NCI-H82 treated with DMSO at 0.1 percent for 48 hours (cell line): Measurements from ENCODE around the gene STX8.

Experiments used
- DNase-seq: peaks from one replicate; lab custom pipeline; 2025; ENCODE audit not compliant: unreplicated experiment; lab: John Stamatoyannopoulos, UW

STX8 gene

DNA sequence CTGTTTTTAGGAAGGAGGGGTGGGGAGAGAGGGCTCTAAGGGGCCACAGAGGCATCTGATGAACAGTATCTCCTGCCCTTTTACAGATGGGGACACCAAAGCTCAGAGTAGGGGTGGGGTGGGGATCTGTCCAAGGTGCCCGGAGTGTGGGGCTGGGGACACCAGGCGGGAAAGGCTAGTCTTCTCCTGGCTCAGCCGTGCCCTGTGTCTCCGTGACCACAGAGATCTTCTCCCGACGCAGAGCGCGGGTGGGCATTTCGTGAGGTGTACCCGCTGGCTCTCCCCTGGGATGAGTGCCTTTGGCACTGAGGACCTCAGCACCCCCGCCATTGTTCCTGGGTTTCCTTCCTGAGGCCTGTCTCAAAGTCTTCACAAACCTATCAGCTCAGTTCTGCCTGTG is 344.8 kb downstream of the STX8 start:
- DNase-seq, result no peak

- DNase-seq, result no peak
Measured at GRCh38 chr17:9230346-9230745, 345.3 kb downstream of the STX8 start.

GRCh38 chr17:9229826-9230201 is 345.8 kb downstream of the STX8 start:
- no peak for DNase-seq

DNA sequence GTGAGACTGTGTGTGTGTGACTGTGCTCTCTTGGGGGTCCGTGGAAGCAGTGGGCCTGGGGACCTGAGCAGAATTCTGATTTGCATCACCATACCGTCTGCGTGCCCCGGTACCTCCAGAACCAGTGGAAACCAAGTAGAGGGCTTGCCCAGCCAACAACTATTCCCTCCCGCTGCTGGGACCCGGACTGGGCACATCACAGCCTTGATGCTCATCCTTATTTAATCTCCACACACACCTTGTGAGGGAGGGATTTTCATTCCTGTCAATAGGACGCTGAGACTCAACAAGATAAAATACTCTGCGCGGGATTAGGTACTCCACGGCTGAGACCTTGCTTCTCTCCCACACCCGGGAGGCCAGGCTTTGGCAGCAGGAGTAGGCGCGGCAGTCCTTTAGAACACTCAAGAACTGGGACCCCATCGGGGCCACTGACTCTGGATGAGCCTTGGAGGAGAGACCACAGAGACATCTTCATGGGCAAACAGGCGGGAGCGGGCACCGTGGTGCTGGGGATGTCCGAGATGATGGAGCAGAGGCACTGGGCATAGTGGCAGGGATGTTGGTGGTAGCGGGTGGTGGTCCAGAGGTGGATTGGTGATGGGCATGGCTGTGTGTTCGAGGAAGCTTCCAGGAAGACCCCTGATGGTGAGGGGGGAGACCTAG is 346.3 kb downstream of the STX8 start:
- DNase-seq, result no peak

DNA sequence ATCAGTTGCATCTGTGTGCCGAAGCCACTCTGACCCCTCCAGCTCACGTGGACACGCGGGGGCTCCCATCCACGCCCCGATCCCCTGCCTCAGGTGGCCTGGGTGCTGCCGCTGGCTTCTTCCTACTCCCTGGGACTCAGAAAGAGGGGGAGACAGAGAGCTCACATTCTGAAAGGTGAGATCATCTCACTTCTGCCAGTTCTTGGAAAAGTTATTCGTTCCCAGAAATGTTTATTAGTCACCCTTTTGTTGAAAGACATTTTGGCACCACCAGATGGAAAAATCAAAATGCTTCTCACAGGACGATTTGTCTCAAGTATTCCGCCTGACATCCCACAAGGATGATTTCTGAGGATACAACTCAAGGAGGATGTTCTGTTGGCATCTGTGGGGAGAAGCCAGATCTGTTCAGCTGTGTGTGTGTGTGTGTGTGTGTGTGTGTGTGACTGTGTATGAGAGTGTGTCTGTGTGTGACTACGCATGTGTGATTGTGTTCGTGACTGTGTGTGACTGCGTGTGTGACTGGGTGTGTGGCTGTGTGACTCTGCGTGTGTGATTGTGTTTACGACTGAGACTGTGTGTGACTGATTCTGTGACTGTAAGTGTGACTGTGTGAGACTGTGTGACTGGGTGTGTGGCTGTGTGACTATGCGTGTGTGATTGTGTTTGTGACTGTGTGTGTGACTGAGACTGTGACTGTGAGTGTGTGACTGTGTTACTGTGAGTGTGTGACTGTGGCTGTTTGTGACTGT is 347.0 kb downstream of the STX8 start:
- no peak for DNase-seq

GRCh38 chr17:9227819-9228407 is 347.7 kb downstream of the STX8 start:
- no peak for DNase-seq

DNA sequence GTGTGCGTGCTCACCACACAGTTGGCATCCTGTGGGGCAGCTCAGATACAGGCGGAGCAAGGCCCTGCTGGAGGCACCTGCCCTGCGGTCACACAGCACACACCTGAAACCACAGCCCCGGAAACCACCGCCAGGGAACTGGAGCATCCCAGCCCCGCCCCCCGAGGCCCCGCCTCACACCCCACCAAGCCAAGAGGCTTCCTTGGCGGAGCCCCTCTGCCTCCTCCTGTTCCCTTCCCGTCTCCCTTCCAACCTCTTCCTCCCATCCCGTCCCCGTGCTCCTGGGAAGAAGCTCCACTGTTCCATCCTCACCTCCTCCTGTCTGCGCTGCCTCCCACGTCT is 348.9 kb downstream of the STX8 start:
- no peak for DNase-seq

DNA sequence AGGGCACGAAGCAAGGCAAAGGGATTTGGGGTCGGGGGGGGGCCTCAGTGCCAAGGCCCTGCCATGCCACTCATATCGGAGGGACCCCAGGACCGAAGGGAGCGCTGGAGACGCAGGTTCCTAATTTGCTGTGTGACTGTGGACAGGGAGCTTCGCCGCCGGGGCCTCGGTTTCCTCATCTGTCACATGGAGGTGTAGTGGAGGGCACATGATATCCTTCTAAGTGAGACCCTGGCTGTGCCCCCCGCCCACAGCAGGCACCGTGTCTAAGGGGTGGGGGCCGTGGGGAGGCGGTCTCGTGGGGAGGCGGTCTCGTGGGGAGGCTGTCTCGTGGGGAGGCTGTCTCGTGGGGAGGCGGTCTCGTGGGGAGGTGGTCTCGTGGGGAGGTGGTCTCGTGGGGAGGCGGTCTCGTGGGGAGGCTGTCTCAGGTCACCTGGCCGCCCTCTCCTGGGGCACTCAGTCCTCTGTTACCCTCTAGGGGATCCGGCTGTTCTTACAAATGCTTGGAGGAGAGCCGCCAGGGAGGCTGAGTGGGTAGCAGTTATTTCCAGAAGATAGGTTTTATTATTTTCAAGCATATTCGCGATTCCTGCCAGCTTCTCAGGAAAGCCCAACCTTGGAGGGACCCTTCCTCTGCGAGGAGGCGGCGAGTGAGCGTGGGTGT is 349.4 kb downstream of the STX8 start:
- no peak for DNase-seq

GRCh38 chr17:9225305-9226101 is 350.1 kb downstream of the STX8 start:
- DNase-seq, result no peak

DNA sequence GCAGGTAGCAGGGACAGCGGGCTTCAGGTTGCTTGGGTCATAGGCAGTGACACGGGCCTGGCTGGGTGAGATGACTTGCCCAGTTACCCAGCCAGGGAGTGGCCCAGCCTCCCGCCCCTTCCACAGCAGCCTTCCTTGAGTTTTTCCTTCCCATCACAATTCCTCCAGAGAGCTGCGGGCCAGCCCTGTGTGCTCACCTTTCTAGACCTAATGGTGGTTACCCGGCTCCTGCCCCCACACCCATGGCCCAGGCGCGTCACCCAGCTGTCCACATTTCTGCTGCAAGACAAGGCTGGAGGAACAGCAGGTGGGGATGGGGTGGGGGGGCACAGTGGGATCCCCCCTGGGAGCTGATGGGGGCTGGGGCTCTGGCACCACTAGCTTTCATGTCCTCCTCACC is 351.1 kb downstream of the STX8 start:
- no peak for DNase-seq

GRCh38 chr17:9223531-9223930 is 352.1 kb downstream of the STX8 start:
- no peak for DNase-seq

GRCh38 chr17:9221922-9222180 is 353.8 kb downstream of the STX8 start:
- no peak for DNase-seq

GRCh38 chr17:9221147-9221921 is 354.3 kb downstream of the STX8 start:
- no peak for DNase-seq

DNA sequence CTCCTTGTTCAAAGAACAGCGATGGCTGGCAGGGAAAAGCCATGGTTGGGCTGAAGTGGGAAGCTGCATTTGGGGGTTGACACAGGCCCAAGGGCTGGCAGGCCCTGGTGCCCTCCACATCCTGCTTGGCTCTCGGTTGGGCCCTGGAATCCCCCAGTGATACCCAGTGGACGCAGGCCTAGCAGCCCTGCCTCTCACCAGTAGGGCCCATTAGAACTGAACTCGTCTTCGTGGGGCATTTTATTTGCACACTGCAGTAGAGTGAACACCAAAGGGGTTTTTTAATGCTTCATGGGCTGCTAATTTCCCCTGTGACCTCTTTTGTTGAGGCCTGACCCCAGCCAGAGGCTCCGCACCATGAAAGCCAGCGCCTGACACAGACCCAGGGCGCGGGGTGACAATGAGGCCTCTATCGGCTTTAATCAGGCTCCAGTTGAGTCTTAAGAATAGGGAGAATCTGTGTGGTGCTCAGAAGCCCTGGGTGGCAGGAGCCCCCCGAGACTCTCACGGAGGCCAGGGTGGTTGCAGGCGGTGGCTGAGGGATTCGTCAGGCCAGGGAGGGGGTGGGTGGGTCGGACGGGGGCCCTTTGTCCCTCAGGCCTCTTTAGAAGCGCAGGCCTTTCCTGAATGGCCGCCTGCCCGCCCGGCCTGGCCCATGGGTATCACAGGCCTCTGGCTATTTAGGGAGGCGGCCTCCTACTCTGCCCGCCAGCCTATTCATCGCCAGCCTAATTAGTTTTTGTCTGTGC is 355.0 kb downstream of the STX8 start:
- no peak for DNase-seq

DNA sequence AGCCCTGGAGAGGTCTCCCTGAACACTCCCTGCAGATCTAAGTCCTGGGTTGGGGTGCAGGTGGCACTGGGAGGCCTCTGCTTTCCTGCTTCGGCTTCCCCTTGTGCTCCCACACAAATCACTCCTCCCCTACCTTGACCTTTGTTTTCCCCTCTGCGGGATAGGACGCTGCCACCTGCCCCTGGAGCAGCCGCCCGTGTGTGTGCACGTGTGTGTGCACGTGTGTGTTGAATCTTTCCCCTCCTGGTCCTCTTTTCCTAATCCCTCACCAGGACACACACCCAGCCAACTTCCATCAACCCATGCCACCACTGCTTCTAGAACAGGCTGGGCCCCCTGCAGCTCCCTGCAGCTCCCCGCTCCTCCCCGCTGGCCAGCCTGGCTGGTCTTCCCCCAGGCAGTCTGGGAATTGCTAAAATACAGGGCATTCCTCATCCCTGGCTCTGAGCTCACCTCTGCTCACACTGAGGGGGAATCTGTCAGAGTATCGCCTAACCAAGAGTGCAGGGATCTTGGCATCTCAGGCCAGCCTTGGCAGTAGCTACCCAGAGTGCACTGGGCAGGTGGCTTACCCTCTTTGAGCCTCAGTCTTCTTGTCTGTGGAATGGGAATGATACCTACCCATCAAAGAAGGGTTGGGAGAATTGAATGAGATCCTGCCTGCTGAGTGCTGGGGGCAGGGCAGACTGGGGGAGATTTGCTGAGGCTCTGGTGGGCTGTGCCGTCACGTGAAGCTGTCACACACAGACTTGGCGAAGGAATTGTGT is 355.8 kb downstream of the STX8 start:
- no peak for DNase-seq

- no peak for DNase-seq
Measured at GRCh38 chr17:9218911-9219310, 356.7 kb downstream of the STX8 start.

DNA sequence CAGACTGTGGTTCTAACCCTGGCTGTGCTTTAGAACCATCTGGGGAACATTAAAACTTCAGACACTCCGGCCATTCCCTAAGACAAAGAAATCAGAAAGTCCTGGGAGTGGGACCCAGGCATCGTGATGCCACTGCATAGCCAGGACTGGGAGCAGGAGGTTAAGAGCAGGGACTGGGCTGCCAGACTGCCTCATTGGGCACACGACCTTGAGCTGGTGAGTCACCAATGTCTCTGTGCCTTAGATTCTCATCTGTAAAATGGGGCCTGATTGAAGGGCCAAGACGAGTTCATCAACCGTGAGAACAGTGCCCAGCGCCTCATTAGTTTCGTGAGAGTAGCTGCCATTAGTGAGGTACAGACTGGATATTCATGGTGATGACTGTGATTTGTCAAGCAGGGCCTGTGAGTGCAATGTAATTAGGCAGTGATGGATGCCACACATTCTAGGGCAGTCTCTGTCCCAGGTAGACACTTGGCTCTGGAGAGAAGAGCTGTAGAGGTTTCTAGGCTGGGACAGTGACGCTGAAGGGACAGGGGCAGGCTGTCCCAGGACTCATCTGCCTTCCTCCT is 357.5 kb downstream of the STX8 start:
- DNase-seq, result no peak

DNA sequence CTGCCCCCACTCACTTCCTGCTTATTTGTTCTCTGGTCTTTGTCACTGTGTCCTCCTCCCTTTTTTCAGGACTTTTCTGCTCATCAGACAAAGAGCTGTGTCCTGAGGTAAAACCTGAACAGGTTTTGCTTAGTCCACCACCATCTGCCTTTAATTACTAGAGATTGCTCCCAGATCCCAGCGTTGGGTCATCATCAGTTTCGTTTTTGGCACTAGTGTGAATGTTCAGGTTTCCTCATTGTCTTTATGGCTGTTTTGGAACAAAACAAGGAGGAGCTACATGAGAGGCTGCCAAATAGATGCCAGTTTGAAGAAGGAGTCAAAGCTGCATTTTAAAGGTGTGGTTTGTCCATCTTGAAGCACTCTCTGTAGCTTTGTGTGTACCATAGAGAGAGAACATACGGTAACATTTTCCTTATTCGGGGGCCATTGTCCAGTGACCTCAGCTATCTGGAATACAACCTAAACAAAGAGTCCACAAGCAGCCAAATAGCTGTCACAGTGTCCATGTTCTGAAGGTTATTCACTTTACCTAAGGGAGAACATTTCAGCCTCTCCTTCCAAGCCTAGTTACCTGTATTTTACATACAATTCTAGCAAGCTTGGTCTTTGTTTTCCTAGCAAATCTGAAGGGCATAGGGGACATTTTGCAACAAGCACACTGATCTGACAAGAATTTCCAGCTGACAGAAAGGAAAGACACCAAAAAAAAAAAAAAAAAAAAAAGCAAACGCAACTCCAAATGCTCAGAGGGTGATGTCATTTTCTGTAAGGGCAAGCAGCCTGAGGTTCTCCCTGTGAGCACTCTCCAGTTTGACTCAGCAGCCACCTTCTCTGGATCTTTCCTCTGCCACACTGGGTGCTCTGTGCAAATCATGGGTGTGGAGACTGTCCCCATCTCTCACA is 358.2 kb downstream of the STX8 start:
- DNase-seq, result no peak
